AG09319 (cell line): Measurements from ENCODE around the gene ABCC1.

Experiments
- DNase-seq: peaks from one replicate; pipeline ENCODE4 v3.0.0-alpha.2; 2010; ENCODE audit warnings: low read depth; ENCODE audit errors: extremely low read depth
- CTCF ChIP-seq: IDR thresholded peaks from 2 replicates; pipeline ENCODE4 v1.5.1; 2011; ENCODE audit warnings: low read depth, mild to moderate bottlenecking, inconsistent platforms, low read length, moderate library complexity

The ABCC1 gene

GRCh38 chr16:16109453-16110110, 160.2 kb downstream of the ABCC1 start:
- TF ChIP-seq CTCF: no peak
- no peak for DNase-seq

- no peak for TF ChIP-seq CTCF
- no peak for DNase-seq
These were observed 160.7 kb downstream of the ABCC1 start for GRCh38 chr16:16110111-16110490.

- no peak for TF ChIP-seq CTCF
- DNase-seq: no peak
These were observed 162.2 kb downstream of the ABCC1 start for GRCh38 chr16:16111639-16112038.

- TF ChIP-seq CTCF: no peak
- no peak for DNase-seq
These were observed 163.1 kb downstream of the ABCC1 start for GRCh38 chr16:16112450-16113053.

GRCh38 chr16:16113076-16113475, 163.7 kb downstream of the ABCC1 start:
- no peak for TF ChIP-seq CTCF
- DNase-seq: no peak

- no peak for DNase-seq
- no peak for TF ChIP-seq CTCF
These were observed 167.4 kb downstream of the ABCC1 start for GRCh38 chr16:16116841-16117240.

GRCh38 chr16:16118337-16118736, 168.9 kb downstream of the ABCC1 start:
- no peak for DNase-seq
- no peak for TF ChIP-seq CTCF
